GM21786 (cell line): ENCODE measurements around the gene TOMT.
"Not testable (repeated sequence)": the region's sequence is repeated elsewhere in the genome, so short reads cannot be mapped to it uniquely, and the experiment has no call there.

Experiments
- ATAC-seq: cut with Tn5 transposase; IDR thresholded peaks from one replicate; pipeline ENCODE4 v1.9.1; 2021; ENCODE audit not compliant: unreplicated experiment

Gene TOMT

DNA sequence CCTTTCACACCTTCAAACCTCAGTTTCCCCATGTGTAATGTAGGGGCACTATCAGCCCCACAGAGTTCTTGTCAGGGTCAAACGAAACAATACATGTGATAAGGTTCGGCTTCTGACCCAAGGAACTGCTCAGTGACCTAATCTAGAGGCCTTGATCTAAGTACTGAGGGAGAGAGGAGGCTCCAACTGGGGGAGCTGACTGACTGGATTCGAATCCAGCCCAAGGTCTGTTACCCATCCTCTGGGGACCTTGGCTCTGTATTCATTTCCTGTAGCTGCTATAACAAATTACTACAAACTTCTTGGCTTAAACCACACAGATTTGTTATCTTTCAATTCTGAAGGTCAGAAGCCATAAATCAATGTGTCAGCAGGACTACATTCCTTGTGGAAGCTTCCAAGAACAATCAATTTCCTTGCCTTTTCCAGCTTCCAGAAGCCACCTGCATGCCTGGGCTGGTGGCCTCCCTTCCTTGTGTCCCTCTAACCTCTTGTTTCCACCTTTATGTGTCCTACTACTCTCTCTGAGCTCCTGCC lies 17.5 kb downstream of the TOMT start:
- no peak for ATAC-seq

DNA sequence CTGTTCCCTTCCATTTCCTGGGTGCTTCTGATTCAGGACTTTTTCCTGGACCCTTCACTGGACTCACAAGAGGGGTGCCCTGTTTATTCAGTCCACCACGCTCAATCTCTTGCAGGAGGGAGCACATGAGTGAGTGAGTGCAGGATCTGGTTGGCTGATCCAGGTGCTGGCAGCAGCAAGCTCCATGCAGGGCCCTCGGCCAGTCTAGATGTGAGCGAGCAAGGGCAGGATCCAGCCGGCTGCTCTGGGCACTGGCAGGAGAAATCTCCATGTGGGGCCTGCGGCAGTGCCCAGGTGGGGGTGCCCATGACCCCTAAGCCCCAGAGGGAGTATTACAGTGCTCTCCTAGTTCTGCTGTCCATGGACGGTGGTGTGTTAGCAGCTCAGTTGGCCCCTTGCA lies 18.3 kb downstream of the TOMT start:
- ATAC-seq, result no peak

DNA sequence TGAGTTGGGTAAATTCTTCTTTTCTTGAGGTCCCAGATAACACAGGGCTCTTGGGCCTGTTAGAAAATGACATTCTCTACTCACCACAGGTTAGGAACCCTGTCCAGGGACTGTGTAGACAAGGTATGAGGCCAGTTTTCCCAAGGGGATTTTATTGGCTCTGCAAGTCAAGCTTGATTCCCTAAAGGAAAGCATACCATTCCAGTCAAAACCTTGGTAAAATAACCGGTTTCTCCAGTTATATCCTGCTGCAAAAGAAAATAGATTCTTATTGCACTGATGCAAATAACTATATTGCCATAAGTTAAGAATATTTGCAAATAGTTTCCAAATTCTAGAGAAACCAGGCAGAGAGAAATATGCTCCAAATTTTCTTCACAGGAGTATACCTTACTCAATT lies 20.2 kb downstream of the TOMT start:
- ATAC-seq, result no peak

- no peak for ATAC-seq
These were observed 22.2 kb downstream of the TOMT start for GRCh38 chr11:72127923-72128322.

- no peak for ATAC-seq
These were observed 23.7 kb downstream of the TOMT start for GRCh38 chr11:72129381-72129780.

GRCh38 chr11:72132646-72133045 lies 26.9 kb downstream of the TOMT start:
- ATAC-seq, result no peak

DNA sequence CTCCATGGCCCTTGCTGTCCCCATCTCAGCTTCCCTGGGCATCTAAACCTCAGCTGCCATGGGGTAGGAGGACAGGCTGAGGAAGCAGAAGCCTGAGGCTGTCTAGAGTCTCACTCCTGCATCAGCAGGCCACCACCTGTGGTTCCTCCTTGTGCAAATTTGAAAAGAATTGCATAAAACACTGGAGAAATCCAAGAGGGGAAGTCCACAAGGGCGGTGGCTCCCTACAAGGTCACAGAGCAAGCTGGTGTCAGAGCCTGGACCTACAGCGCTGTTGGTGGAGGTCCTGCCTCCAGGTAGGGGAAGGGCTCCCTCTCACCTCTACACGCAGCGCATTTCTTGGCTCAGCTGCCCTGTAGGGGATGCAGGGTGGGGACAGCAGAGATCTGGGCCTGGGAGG lies 29.7 kb downstream of the TOMT start, which contains the start of gene FOLR3:
TSS of gene FOLR3 (plus strand) at position 253 of the 400 bp plus-strand sequence. CDS start 228 bp downstream, outside the sequence.
- not testable (repeated sequence) for ATAC-seq

- ATAC-seq, result no peak
These were observed 30.4 kb downstream of the TOMT start for GRCh38 chr11:72135891-72136683.

- no peak for ATAC-seq
These were observed 31.0 kb downstream of the TOMT start for GRCh38 chr11:72136684-72137262.

GRCh38 chr11:72138821-72139390 lies 33.2 kb downstream of the TOMT start:
- no peak for ATAC-seq

- no peak for ATAC-seq
These were observed 33.8 kb downstream of the TOMT start for GRCh38 chr11:72139500-72139899.

GRCh38 chr11:72140661-72141060 lies 34.9 kb downstream of the TOMT start:
- ATAC-seq, result no peak

DNA sequence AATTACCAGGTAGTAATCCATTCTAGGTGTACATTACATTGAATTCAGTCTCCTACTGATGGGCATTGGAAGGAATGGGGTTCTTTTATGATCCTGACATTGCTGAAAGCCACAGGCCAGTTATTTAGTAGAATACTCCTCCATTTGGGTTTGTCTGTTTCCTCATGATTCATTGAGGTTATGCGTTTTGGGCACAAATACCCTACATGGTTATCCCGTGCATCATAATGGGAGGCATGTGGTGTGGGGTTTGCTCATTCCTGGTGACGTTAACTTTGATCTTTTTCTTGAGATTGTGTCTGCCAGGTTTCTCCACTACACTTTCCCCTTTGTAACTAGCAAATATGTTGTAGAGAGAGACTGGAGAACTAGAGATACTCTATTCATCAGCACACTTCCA lies 35.3 kb downstream of the TOMT start:
- ATAC-seq, result no peak

- not testable (repeated sequence) for ATAC-seq
These were observed 36.4 kb downstream of the TOMT start for GRCh38 chr11:72142086-72142485.

- ATAC-seq, result not testable (repeated sequence)
These were observed 36.8 kb downstream of the TOMT start for GRCh38 chr11:72142543-72142942.

GRCh38 chr11:72144807-72145565 lies 39.3 kb downstream of the TOMT start:
- no peak for ATAC-seq

DNA sequence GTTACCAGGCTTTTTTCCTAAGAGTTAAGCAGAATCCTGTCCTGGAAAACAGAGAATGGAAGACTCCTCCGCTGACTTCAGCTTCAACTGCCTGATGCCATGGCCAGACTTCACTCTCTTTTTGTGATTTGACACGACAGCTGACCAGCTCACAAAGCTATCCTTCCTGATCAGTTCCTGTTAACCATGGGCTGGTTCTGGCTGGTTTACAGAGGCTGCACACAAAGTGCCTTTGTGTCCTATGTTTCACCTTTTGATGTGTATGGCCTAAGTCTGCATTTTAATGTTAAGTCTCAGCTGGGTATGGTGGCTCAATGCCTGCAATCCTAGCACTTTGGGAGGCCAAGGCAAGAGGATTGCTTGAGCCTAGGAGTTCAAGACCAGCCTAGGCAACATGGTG lies 40.9 kb downstream of the TOMT start:
- no peak for ATAC-seq

DNA sequence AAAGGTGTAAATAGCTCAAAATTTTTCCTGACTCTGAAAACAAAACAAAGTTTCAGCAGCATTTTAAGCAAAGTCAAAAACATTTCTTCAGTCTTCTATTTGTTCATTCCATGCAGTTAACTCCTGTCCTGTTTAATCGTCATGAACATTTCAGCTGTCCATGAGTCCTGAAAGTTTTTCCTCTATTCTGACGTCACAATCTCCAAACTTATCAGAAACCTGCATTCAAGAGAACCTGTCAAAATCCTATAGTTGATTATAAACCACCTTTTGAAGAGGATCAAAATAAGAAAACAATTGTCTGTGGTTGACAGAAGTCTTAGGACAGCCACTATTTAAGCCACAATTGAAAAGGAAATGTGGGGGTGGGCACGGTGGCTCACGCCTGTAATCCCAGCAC lies 45.2 kb downstream of the TOMT start:
- ATAC-seq, result no peak

DNA sequence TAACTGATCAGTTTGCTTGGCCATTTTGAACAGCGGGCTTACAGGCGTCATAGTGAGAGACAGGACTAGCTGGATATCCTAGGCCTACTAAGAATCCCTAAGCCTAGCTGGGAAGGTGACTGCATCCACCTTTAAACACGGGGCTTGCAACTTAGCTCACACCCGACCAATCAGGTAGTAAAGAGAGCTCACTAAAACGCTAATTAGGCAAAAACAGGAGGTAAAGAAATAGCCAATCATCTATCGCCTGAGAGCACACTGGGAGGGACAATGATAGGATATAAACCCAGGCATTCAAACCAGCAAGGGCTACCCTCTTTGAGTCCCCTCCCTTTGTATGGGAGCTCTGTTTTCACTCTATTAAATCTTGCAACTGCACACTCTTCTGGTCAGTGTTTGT lies 48.1 kb downstream of the TOMT start:
- not testable (repeated sequence) for ATAC-seq

- no peak for ATAC-seq
These were observed 49.1 kb downstream of the TOMT start for GRCh38 chr11:72154816-72155215.

- ATAC-seq, result no peak
These were observed 50.0 kb downstream of the TOMT start for GRCh38 chr11:72155751-72156150.
